Gastrocnemius medialis (tissue), 4 donors: ENCODE results near the gene OXCT1.

Experiments
- CTCF ChIP-seq, 5 experiments: fragments of 450-650 bp in 3 of 5; fragments of 200-600 bp in 2 of 5; sonication (generic) in 2 of 5; IDR thresholded peaks in 4 of 5; conservative IDR thresholded peaks in 1 of 5; 1 replicate in 4 of 5; 2 replicates in 1 of 5; pipeline ENCODE4 v1.5.1; 2016 to 2019; ENCODE audit warnings: antibody characterized with exemption in 5 of 5, mild to moderate bottlenecking in 3 of 5, moderate library complexity in 3 of 5
- POLR2A ChIP-seq, 2 donors: fragments of 450-650 bp; IDR thresholded peaks; one replicate each; pipeline ENCODE4 v1.6.1; 2017; ENCODE audit warnings: antibody characterized with exemption in 2 of 2, mild to moderate bottlenecking in 2 of 2, moderate library complexity in 2 of 2

- no peak for TF ChIP-seq POLR2A (IDR thresholded peaks at IDR 0.05)
- TF ChIP-seq CTCF (IDR thresholded peaks at IDR 0.05 in 4 of 5, conservative IDR thresholded peaks at IDR 0.05 in 1 of 5) = no peak
These were observed 161.7 kb downstream of the OXCT1 start for GRCh38 chr5:41708604-41708940.
